Measurements from ENCODE around the gene PMEPA1.

PMEPA1 gene

GRCh38 chr20:57665589-57665971 is 44.2 kb downstream of the PMEPA1 start (continued):
- TF ChIP-seq TSHZ1 (tag by site-specific recombination; IDR thresholded peaks at IDR 0.05; ENCODE audit: borderline replicate concordance) (no peak), KLF1 (tag by site-specific recombination; IDR thresholded peaks at IDR 0.05) (no peak), IKZF3 (tag by site-specific recombination; IDR thresholded peaks at IDR 0.05) (no peak), ZNF274 (IDR thresholded peaks at IDR 0.05; ENCODE audit: low read length) (no peak), ZNF274 (tag by site-specific recombination; IDR thresholded peaks at IDR 0.05; ENCODE audit: borderline replicate concordance) (no peak), FEZF1 (tag by site-specific recombination; IDR thresholded peaks at IDR 0.05) (no peak), BCL11B (tag by site-specific recombination; IDR thresholded peaks at IDR 0.05; ENCODE audit: low read depth) (no peak)

- H3K27ac ChIP-seq (ENCODE audit: extremely low read depth, low read depth, low read length) = no peak overlapping the region
- H3K4me1 ChIP-seq (ENCODE audit: control insufficient read depth, insufficient read depth, low read length) = no peaks in the 10 kb centered on the region
- ChIA-PET POLR2A (interaction anchor here (0.6 to 0.7 kb wide), 3 partner anchors 437 to 898 kb away, joined by 3 to 6 read pairs (median 3); no protein-coding TSS in a partner anchor), CTCF (interaction anchor here (0.6 kb wide), 2 partner anchors 48 to 490 kb away, joined by 3 read pairs; no protein-coding TSS in a partner anchor)
- no peaks in the 10 kb centered on the region for H3K9me3 ChIP-seq (ENCODE audit: control insufficient read depth, insufficient read depth, low read depth, low read length)
- H3K36me3 ChIP-seq (ENCODE audit: control insufficient read depth in 2 of 2, insufficient read depth in 1 of 2, low read length in 2 of 2) = no peaks in the 10 kb centered on the region
- no peak overlapping the region for H3K4me3 ChIP-seq (ENCODE audit: low read depth, low read length)
- TF ChIP-seq ZNF19 (tag by site-specific recombination; IDR thresholded peaks at IDR 0.05; ENCODE audit: low read depth) (no peak), ZNF280D (tag by site-specific recombination; IDR thresholded peaks at IDR 0.05) (no peak), ZNF621 (tag by site-specific recombination; IDR thresholded peaks at IDR 0.05) (no peak), ZXDB (tag by site-specific recombination; IDR thresholded peaks at IDR 0.05) (no peak), REST (tag by site-specific recombination; IDR thresholded peaks at IDR 0.05) (no peak), ZNF707 (tag by site-specific recombination; IDR thresholded peaks at IDR 0.05) (no peak), ZNF596 (tag by site-specific recombination; IDR thresholded peaks at IDR 0.05) (no peak), ZNF26 (tag by site-specific recombination; IDR thresholded peaks at IDR 0.05) (no peak), KLF10 (tag by site-specific recombination; IDR thresholded peaks at IDR 0.05) (no peak), TSHZ1 (tag by site-specific recombination; IDR thresholded peaks at IDR 0.05; ENCODE audit: borderline replicate concordance) (no peak)
Measured at GRCh38 chr20:57664924-57665588, 44.8 kb downstream of the PMEPA1 start.
